ENCODE results near the gene FAF1.
"Not testable (repeated sequence)": the region's sequence is repeated elsewhere in the genome, so short reads cannot be mapped to it uniquely, and the experiment has no call there.

The FAF1 gene

GRCh38 chr1:50531601-50532000, 428.5 kb downstream of the FAF1 start:
- H3K27me3 Mint-ChIP-seq, result no peaks in the 10 kb centered on the region
- no peak overlapping the region for H3K27ac Mint-ChIP-seq
- H3K36me3 Mint-ChIP-seq, result peaks cover 31% of the 10 kb centered on the region
- no peaks in the 10 kb centered on the region for H3K4me1 Mint-ChIP-seq (ENCODE audit: low read depth)
- no peak overlapping the region for H3K4me3 Mint-ChIP-seq
- no peaks in the 10 kb centered on the region for H3K9me3 Mint-ChIP-seq (ENCODE audit: low read depth)

GRCh38 chr1:50531027-50531426, 429.0 kb downstream of the FAF1 start:
- Mint-ChIP-seq H3K36me3 (peaks cover 27% of the 10 kb centered on the region), H3K27ac (no peak overlapping the region), H3K27me3 (no peaks in the 10 kb centered on the region), H3K4me1 (ENCODE audit: low read depth) (no peaks in the 10 kb centered on the region), H3K9me3 (ENCODE audit: low read depth) (no peaks in the 10 kb centered on the region), H3K4me3 (no peak overlapping the region)

GRCh38 chr1:50529510-50529909, 430.6 kb downstream of the FAF1 start:
- Mint-ChIP-seq H3K9me3 (ENCODE audit: low read depth) (peaks cover 2% of the 10 kb centered on the region), H3K36me3 (peaks cover 31% of the 10 kb centered on the region)

GRCh38 chr1:50527987-50528320, 432.1 kb downstream of the FAF1 start:
- peaks cover 36% of the 10 kb centered on the region for H3K36me3 Mint-ChIP-seq
- H3K27ac Mint-ChIP-seq; H3K9me3 Mint-ChIP-seq (ENCODE audit: low read depth); H3K4me1 Mint-ChIP-seq (ENCODE audit: low read depth); H3K27me3 Mint-ChIP-seq; H3K4me3 Mint-ChIP-seq: not testable (repeated sequence)

More at GRCh38 chr1:50529510-50529909, 430.6 kb downstream of the FAF1 start:
- Mint-ChIP-seq H3K4me1 (ENCODE audit: low read depth) (no peaks in the 10 kb centered on the region), H3K4me3 (no peak overlapping the region), H3K27ac (no peak overlapping the region), H3K27me3 (no peaks in the 10 kb centered on the region)

- Mint-ChIP-seq H3K27ac (no peak overlapping the region), H3K9me3 (ENCODE audit: low read depth) (peaks cover 5% of the 10 kb centered on the region), H3K4me1 (ENCODE audit: low read depth) (no peaks in the 10 kb centered on the region), H3K4me3 (no peak overlapping the region), H3K27me3 (no peaks in the 10 kb centered on the region), H3K36me3 (peaks cover 37% of the 10 kb centered on the region)
Observed at GRCh38 chr1:50527249-50527986, 432.6 kb downstream of the FAF1 start.

- H3K27me3 Mint-ChIP-seq, result no peaks in the 10 kb centered on the region
- no peaks in the 10 kb centered on the region for H3K4me1 Mint-ChIP-seq (ENCODE audit: low read depth)
- no peak overlapping the region for H3K27ac Mint-ChIP-seq
- H3K9me3 Mint-ChIP-seq (ENCODE audit: low read depth), result peaks cover 5% of the 10 kb centered on the region
- H3K4me3 Mint-ChIP-seq, result no peak overlapping the region
- H3K36me3 Mint-ChIP-seq, result peaks cover 45% of the 10 kb centered on the region
Observed at GRCh38 chr1:50526431-50526830, 433.6 kb downstream of the FAF1 start.

GRCh38 chr1:50523548-50523947, 436.5 kb downstream of the FAF1 start:
- Mint-ChIP-seq H3K36me3 (peaks cover 49% of the 10 kb centered on the region), H3K4me1 (ENCODE audit: low read depth) (no peaks in the 10 kb centered on the region), H3K4me3 (no peak overlapping the region), H3K27me3 (no peaks in the 10 kb centered on the region), H3K9me3 (ENCODE audit: low read depth) (peaks cover 5% of the 10 kb centered on the region), H3K27ac (no peak overlapping the region)

GRCh38 chr1:50522691-50523342, 437.2 kb downstream of the FAF1 start:
- Mint-ChIP-seq H3K36me3 (peaks cover 45% of the 10 kb centered on the region), H3K4me3 (no peak overlapping the region), H3K27me3 (no peaks in the 10 kb centered on the region), H3K27ac (no peak overlapping the region), H3K4me1 (ENCODE audit: low read depth) (no peaks in the 10 kb centered on the region), H3K9me3 (ENCODE audit: low read depth) (peaks cover 5% of the 10 kb centered on the region)

GRCh38 chr1:50521703-50522102, 438.4 kb downstream of the FAF1 start:
- H3K36me3 Mint-ChIP-seq, result peaks cover 41% of the 10 kb centered on the region
- H3K4me1 Mint-ChIP-seq (ENCODE audit: low read depth), result no peaks in the 10 kb centered on the region
- peaks cover 5% of the 10 kb centered on the region for H3K9me3 Mint-ChIP-seq (ENCODE audit: low read depth)
- H3K27ac Mint-ChIP-seq, result no peak overlapping the region
- H3K4me3 Mint-ChIP-seq, result no peak overlapping the region
- no peaks in the 10 kb centered on the region for H3K27me3 Mint-ChIP-seq

GRCh38 chr1:50517488-50517887, 442.6 kb downstream of the FAF1 start:
- H3K36me3 Mint-ChIP-seq, result peaks cover 47% of the 10 kb centered on the region
- H3K4me3 Mint-ChIP-seq, result no peak overlapping the region

GRCh38 chr1:50516056-50516455, 444.0 kb downstream of the FAF1 start:
- H3K36me3 Mint-ChIP-seq, result peaks cover 48% of the 10 kb centered on the region
- H3K27ac Mint-ChIP-seq, result no peak overlapping the region
- no peaks in the 10 kb centered on the region for H3K4me1 Mint-ChIP-seq (ENCODE audit: low read depth)
- H3K27me3 Mint-ChIP-seq, result no peaks in the 10 kb centered on the region
- peaks cover 14% of the 10 kb centered on the region for H3K9me3 Mint-ChIP-seq (ENCODE audit: low read depth)
- H3K4me3 Mint-ChIP-seq, result no peak overlapping the region

More at GRCh38 chr1:50517488-50517887, 442.6 kb downstream of the FAF1 start:
- Mint-ChIP-seq H3K9me3 (ENCODE audit: low read depth) (peaks cover 10% of the 10 kb centered on the region), H3K4me1 (ENCODE audit: low read depth) (no peaks in the 10 kb centered on the region), H3K27ac (no peak overlapping the region), H3K27me3 (no peaks in the 10 kb centered on the region)

- Mint-ChIP-seq H3K36me3 (peaks cover 57% of the 10 kb centered on the region), H3K4me3 (no peak overlapping the region), H3K27ac (no peak overlapping the region), H3K9me3 (ENCODE audit: low read depth) (peaks cover 29% of the 10 kb centered on the region), H3K4me1 (ENCODE audit: low read depth) (no peaks in the 10 kb centered on the region), H3K27me3 (no peaks in the 10 kb centered on the region)
Observed at GRCh38 chr1:50508040-50508586, 452.0 kb downstream of the FAF1 start.

GRCh38 chr1:50505427-50505826, 454.6 kb downstream of the FAF1 start:
- no peaks in the 10 kb centered on the region for H3K27me3 Mint-ChIP-seq
- H3K9me3 Mint-ChIP-seq (ENCODE audit: low read depth), result peaks cover 20% of the 10 kb centered on the region
- peaks cover 56% of the 10 kb centered on the region for H3K36me3 Mint-ChIP-seq
- no peak overlapping the region for H3K4me3 Mint-ChIP-seq
- H3K4me1 Mint-ChIP-seq (ENCODE audit: low read depth), result no peaks in the 10 kb centered on the region
- no peak overlapping the region for H3K27ac Mint-ChIP-seq

- Mint-ChIP-seq H3K4me1 (ENCODE audit: low read depth) (no peaks in the 10 kb centered on the region), H3K36me3 (peaks cover 57% of the 10 kb centered on the region)
Observed at GRCh38 chr1:50503515-50503914, 456.6 kb downstream of the FAF1 start.

GRCh38 chr1:50502147-50502546, 457.9 kb downstream of the FAF1 start:
- Mint-ChIP-seq H3K27ac (no peak overlapping the region), H3K36me3 (peaks cover 56% of the 10 kb centered on the region)

More at GRCh38 chr1:50503515-50503914, 456.6 kb downstream of the FAF1 start:
- no peak overlapping the region for H3K27ac Mint-ChIP-seq
- H3K27me3 Mint-ChIP-seq, result no peaks in the 10 kb centered on the region
- no peak overlapping the region for H3K4me3 Mint-ChIP-seq
- peaks cover 20% of the 10 kb centered on the region for H3K9me3 Mint-ChIP-seq (ENCODE audit: low read depth)

More at GRCh38 chr1:50502147-50502546, 457.9 kb downstream of the FAF1 start:
- Mint-ChIP-seq H3K4me1 (ENCODE audit: low read depth) (no peaks in the 10 kb centered on the region), H3K27me3 (no peaks in the 10 kb centered on the region), H3K4me3 (no peak overlapping the region), H3K9me3 (ENCODE audit: low read depth) (peaks cover 16% of the 10 kb centered on the region)
